GM15510 (cell line): ENCODE results near the gene LCN2.

Experiments used
- POLR2A ChIP-seq: IDR thresholded peaks from 3 replicates; pipeline ENCODE4 v1.6.1; 2011; ENCODE audit warnings: borderline replicate concordance; ENCODE audit not compliant: insufficient read length; ENCODE audit errors: extremely low read depth

Gene LCN2

DNA sequence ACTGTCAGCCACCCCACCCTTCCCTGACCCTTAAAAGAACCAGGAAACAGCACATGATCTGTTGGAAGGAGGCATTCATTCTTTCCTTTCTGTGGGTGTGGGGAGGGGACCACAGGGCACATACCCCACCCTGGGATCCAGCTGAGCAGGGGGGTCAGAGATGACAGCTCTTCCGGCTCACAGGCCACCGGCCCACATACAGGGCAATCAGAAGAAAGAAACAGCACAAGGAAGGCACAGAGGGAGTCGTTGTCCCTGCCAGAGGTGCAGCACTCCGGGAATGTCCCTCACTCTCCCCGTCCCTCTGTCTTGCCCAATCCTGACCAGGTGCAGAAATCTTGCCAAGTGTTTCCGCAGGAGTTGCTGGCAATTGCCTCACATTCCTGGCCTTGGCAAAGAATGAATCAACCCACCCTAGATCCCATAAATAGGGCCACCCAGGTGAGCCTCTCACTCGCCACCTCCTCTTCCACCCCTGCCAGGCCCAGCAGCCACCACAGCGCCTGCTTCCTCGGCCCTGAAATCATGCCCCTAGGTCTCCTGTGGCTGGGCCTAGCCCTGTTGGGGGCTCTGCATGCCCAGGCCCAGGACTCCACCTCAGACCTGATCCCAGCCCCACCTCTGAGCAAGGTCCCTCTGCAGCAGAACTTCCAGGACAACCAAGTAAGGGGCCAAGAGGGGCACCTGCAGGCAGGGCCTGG, at the start of gene LCN2:
Gene LCN2, plus strand, starts transcription at position 453 of the 701 bp plus-strand sequence. Its CDS starts 73 bp downstream, at position 526.
- no peak for TF ChIP-seq POLR2A

DNA sequence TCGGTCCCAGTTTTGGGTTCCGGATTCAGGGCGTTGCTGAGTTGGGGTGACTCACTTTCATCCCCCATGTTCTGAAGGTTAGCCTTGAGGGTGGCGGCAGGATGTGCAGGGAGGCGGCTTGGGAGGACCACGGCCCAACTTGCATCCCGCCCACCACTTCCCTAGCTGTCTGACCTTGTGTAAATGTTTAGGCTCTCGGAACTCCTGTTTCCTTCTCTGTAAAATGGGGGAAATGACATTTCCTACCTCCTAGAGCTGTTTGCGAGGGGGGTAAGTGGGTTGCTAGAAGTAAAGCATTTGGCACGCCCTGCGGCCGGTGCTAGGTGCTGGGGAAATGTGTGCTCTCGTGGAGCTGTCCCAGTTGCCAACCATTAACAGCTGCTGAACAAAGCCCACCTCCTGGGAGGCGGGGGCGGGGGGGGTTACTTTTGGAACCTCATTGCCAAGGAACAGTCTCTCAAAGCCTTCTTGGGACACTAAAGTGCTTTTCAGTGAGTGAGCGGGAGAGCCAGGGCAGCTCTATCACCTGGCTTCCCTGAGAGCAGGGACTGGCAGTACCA, 49.2 kb upstream of the LCN2 start:
- no peak for TF ChIP-seq POLR2A

DNA sequence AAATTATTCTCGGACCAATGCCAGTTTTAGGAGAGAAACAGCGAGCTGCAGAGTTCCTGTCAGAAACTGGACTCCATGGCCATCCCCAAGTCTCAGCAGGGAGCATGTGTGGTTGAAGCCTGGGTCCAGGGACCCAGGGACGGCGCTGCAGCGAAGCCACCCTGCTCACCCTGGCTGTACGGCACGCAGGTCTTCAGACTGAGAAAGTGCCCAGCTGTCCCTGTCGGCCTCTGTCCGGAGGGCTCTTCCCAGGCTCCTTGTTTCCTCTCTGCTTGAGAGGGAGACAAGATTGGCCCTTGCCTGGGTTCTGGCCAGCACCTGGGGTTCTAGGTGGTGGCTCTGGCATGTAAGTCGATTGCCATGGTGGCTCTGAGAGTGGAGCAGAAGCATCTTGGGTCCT, 48.7 kb upstream of the LCN2 start:
- TF ChIP-seq POLR2A = no peak

DNA sequence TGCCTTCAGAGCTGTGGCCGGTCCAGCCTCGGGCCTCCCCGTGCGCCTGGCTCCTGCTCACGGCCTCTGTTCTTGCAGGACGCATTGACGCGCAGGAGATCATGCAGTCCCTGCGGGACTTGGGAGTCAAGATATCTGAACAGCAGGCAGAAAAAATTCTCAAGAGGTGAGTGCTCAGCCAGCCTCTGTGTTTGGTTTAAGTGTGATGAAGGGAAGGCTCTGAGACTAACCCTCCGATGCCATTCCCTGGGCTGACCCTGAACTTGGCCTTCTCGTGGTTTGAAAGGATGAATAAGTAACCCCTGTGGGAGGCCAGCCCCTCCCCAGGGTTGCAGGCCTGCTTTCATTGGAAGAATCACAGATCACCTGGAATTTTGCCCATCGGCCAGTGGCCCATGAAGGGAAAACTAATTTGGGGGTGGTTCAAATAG, 48.0 kb upstream of the LCN2 start:
- no peak for TF ChIP-seq POLR2A

DNA sequence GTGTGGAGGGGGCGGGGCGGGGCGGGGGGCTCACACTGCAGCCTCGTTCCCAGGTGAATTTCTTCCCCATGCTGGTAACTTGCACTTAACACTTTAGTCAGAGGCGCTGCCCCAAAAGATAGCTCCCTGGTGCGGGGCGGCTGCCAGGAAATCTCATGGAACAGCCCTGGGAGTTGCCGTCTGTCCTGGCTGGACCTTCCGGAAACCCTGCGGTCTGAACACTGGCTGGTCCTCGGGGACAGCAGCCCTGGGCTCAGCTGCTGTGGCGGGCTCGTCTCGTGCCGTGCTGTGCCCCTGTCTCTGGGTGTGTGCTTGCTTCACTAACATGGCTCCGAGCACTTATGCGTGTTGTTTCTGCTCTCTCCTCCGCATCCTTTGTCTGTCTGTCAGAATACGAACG, 47.6 kb upstream of the LCN2 start:
- no peak for TF ChIP-seq POLR2A

DNA sequence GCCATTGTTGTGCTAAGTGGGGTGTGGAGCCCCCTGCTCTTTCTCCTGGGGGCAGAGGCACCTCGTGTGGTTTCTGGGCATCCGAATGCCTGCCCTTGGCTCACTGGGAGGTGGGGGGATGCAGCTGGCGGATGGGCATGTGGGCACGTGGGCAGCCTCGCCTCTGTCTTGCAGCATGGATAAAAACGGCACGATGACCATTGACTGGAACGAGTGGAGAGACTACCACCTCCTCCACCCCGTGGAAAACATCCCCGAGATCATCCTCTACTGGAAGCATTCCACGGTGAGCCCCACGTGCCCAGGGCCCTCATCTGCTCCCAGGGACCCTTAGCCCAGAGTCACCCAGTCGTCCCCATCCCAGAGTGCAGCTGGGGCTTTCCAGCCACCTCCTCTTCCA, 47.1 kb upstream of the LCN2 start:
- TF ChIP-seq POLR2A = no peak

DNA sequence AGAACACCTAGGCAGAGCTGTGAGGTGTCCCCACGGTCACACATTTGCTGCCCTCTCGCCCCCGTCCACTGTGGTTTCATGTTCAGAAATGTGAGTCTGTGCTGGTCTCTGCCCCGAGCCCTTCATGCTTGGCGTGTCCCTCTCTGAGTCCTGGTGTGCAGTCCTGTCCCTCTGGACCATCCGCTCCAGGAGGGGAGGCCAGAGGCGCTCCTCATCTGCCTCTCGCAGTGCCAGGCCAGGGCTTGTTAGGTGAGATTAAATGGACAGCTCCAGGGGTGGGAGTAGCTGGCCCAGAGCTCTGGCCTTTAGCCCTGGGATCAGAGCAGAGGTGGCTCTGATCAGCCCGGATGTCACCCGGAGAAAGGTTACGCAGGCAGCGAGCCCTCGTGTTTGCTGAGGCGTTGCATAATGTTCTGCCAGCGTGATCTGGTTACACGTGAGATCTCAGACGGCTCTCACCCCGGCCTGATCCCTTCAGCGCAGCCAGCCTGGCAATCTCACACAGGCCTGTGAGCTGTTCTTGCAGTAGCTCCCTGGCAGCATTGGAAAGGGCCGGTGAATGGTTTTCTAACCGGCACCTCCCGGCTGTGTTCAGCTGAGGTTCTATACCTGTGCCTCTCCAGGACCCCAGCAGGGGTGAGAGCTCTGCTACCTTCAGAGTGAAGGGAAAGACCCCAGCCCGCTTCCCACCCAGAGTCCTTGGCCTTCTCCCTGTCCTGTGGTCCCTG, 46.2 kb upstream of the LCN2 start:
- no peak for TF ChIP-seq POLR2A

DNA sequence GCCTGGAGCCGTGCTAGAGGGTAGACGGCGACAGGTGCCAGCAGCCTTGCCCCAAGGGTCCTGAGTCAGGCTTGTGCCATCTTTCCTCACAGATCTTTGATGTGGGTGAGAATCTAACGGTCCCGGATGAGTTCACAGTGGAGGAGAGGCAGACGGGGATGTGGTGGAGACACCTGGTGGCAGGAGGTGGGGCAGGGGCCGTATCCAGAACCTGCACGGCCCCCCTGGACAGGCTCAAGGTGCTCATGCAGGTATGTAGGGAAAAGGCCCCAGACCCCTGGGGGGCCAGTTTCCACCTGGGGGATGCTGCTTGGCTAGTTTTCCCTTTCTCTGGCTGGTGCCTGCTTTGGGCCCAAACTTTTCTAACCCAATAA, 45.7 kb upstream of the LCN2 start:
- no peak for TF ChIP-seq POLR2A

DNA sequence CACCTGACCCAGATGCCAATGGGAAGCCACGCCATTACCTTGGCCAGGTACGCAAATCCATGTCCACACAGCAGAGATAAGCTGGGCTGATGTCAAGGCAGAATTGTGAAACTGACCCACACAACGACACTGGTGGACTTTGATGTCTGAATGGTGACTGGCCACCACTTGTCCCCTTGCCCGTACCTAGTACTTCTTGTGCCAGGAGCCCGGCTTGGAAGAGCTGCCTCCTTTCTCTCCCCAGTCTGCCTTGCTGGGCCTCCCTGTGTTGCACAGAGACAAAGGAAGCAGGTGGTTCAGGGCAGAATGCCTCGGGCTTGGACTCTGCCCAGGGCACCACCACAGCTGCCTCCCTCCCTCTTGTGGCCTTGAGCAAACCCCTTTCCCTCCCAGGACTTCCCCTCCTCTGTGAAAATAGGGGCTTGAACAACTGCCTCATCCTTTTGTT, 45.1 kb upstream of the LCN2 start:
- no peak for TF ChIP-seq POLR2A

DNA sequence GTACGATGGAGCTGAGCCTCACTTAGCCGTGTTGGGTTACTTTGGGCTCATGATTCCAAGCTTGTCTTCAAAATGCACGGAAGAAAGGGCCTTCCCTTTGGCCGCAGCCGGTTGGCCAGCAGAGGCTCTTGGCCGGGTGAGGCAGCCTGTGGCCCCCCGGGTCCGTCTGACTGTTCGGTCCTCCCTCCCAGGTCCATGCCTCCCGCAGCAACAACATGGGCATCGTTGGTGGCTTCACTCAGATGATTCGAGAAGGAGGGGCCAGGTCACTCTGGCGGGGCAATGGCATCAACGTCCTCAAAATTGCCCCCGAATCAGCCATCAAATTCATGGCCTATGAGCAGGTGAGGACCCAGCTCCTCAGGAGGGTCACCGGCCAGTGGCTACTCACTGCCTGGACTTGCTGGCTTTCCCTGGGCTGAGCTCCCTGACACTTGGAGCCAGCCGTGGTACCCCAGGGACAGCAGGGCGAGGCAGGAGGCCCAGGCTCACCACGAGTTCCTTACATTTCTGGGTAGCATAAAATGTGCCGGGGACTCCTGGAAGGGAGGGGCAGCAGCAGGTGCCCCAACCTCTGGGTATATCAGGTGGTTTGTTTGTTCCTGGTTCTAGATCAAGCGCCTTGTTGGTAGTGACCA, 43.6 kb upstream of the LCN2 start:
- no peak for TF ChIP-seq POLR2A

DNA sequence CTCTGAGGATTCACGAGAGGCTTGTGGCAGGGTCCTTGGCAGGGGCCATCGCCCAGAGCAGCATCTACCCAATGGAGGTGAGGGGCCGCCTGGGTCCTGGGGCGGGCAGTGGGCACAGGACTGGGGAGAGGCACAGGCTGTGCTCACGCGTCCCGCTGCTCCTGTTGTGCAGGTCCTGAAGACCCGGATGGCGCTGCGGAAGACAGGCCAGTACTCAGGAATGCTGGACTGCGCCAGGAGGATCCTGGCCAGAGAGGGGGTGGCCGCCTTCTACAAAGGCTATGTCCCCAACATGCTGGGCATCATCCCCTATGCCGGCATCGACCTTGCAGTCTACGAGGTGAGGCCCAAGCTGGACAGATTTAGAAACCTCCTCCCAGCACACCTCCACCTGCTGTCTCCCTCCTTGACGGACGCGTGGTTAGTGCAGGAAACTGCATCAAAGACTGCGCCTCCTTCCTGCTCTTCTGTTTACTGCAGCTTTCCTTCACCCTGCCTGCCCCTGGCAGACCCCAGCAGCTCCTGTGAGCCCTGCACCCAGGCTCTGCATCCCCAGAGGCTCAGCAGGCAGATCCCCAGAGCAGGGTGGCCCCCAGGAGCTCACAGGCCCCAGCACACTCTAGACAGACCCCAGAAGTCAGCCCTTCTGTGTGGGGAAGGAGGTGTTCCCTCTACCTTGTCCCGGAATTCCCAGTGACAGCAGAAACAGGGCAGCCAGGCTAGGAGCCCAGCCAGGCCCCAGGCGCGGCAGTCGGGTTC, 42.9 kb upstream of the LCN2 start:
- no peak for TF ChIP-seq POLR2A

DNA sequence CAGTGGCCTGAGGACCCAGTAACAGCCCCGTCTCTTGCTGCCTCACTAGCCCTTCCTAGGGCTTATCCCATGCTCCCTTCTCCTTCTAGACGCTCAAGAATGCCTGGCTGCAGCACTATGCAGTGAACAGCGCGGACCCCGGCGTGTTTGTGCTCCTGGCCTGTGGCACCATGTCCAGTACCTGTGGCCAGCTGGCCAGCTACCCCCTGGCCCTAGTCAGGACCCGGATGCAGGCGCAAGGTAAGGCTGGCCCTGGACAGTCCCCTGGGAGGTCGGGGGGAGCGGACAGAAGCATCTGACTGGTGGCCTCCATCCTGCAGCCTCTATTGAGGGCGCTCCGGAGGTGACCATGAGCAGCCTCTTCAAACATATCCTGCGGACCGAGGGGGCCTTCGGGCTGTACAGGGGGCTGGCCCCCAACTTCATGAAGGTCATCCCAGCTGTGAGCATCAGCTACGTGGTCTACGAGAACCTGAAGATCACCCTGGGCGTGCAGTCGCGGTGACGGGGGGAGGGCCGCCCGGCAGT, 42.2 kb upstream of the LCN2 start:
- no peak for TF ChIP-seq POLR2A

DNA sequence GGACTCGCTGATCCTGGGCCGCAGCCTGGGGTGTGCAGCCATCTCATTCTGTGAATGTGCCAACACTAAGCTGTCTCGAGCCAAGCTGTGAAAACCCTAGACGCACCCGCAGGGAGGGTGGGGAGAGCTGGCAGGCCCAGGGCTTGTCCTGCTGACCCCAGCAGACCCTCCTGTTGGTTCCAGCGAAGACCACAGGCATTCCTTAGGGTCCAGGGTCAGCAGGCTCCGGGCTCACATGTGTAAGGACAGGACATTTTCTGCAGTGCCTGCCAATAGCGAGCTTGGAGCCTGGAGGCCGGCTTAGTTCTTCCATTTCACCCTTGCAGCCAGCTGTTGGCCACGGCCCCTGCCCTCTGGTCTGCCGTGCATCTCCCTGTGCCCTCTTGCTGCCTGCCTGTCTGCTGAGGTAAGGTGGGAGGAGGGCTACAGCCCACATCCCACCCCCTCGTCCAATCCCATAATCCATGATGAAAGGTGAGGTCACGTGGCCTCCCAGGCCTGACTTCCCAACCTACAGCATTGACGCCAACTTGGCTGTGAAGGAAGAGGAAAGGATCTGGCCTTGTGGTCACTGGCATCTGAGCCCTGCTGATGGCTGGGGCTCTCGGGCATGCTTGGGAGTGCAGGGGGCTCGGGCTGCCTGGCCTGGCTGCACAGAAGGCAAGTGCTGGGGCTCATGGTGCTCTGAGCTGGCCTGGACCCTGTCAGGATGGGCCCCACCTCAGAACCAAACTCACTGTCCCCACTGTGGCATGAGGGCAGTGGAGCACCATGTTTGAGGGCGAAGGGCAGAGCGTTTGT, 41.6 kb upstream of the LCN2 start:
- no peak for TF ChIP-seq POLR2A
